ENCODE data around the gene MLST8. TPM values are rescaled to one million over a fixed set of nuclear protein-coding genes. Genes with fewer than 3 reads are reported as not detected.

MLST8 gene
- total and polyA plus RNA-seq, 2 donors (not counting 1 experiment from before 2014, with no cell fraction given), result 36.1 to 112 TPM

DNA sequence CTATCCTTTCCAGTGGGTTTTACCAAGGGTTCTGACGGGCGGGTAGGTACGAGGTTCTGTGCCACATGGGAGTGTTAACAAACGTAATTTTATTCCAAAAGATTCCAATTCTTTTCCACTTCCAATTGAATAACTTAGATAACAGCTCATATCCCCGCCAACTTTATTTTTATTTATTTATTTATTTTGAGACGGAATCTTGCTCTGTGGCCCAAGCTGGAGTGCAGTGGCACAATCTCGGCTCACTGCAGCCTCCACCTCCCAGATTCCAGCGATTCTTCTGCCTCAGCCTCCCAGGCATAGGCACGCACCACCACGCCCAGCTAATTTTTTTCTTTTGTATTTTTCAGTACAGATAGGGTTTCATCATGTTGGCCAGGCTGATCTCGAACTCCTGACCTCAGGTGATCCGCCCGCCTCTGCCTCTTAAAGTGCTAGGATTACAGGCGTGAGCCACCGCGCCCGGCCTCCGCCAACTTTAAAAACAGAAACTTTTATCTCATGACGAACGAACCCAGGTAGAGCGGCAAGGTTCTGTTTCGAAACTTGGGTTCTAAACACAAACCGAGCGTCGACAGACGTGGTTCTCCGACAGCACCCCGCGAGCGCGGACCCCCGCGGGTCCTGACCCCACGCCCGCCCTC lies 45.5 kb downstream of the MLST8 start:
- peak overlapping the region; percentile 78 for H3K4me2 ChIP-seq (replicated peaks; ENCODE audit: low read depth, low read length, poor library complexity, severe bottlenecking)
- intact Hi-C loops (cut with micrococcal nuclease), result loop anchor here (1.0 to 10.0 kb wide), 8 partner anchors 18 to 257 kb away; partner anchors contain the start of genes ABCA3, E4F1, MLST8 and NHERF2
- peaks cover 0 to 26% of the 10 kb centered on the region in 2 experiments for H3K36me3 ChIP-seq (replicated peaks in 1 of 2; ENCODE audit: control extremely low read depth in 1 of 2, control insufficient read depth in 1 of 2, extremely low read depth in 1 of 2, insufficient read depth in 2 of 2, low read length in 1 of 2)
- H3K9me3 Mint-ChIP-seq (ENCODE audit: insufficient read depth), result no peaks in the 10 kb centered on the region
- ChIA-PET CTCF (interaction anchor here (0.6 to 3.9 kb wide), 23 partner anchors 8 to 784 kb away, joined by 3 to 71 read pairs (median 4); partner anchors contain the start of genes ABCA3, CASKIN1, MLST8 and TEDC2), POLR2A (interaction anchor here (0.5 to 2.5 kb wide), 11 partner anchors 14 to 918 kb away, joined by 3 to 13 read pairs (median 4); partner anchors contain the start of genes ATP6V0C, DNASE1L2, E4F1 and MLST8)
- H3K9ac ChIP-seq (ENCODE audit: low read length), result peak overlapping the region; percentile 76
- no peaks in the 10 kb centered on the region for H3K27me3 ChIP-seq (replicated peaks in 1 of 4; ENCODE audit: control extremely low read depth in 1 of 4, control insufficient read depth in 3 of 4, insufficient read depth in 4 of 4, low read length in 3 of 4)
- H3K27ac ChIP-seq (ENCODE audit: low read length in 2 of 2), result peak overlapping the region; percentile 49 to 72
- DNase-seq (no peak), ATAC-seq (ENCODE audit: low read depth) (no peak)
- peak overlapping the region; percentile 88 for H3K4me3 Mint-ChIP-seq
- no peaks in the 10 kb centered on the region for H3K9me3 ChIP-seq (ENCODE audit: control extremely low read depth in 1 of 3, control insufficient read depth in 2 of 3, insufficient read depth in 1 of 3, low read length in 2 of 3)
- TF ChIP-seq EZH2 (IDR thresholded peaks at IDR 0.05; ENCODE audit: borderline replicate concordance, insufficient read depth, low read depth, low read length, poor library complexity, severe bottlenecking), result no peak
- TF ChIP-seq CTCF (IDR thresholded peaks at IDR 0.05), result no peak
- H3K4me1 ChIP-seq (ENCODE audit: control insufficient read depth in 2 of 2, insufficient read depth in 2 of 2, low read length in 2 of 2), result peaks cover 12 to 41% of the 10 kb centered on the region in 2 donors
- peaks cover 26% of the 10 kb centered on the region for H3K4me1 Mint-ChIP-seq
- peaks cover 7% of the 10 kb centered on the region for H4K20me1 ChIP-seq (ENCODE audit: control insufficient read depth, insufficient read depth, low read length, poor library complexity, severe bottlenecking)
- peak overlapping the region; percentile 51 to 82 (median 68) for H3K4me3 ChIP-seq (ENCODE audit: control extremely low read depth in 1 of 5, extremely low read depth in 1 of 5, insufficient read depth in 1 of 5, low read depth in 2 of 5, low read length in 4 of 5)
- WGBS (ENCODE audit: insufficient coverage), result 3% methylated on average over 26 of the region's 35 CpGs
- peak overlapping the region; percentile 88 for H3K27ac Mint-ChIP-seq
- H3K79me2 ChIP-seq (ENCODE audit: control insufficient read depth, insufficient read depth, low read length), result peaks cover 23% of the 10 kb centered on the region
- H2AFZ ChIP-seq (ENCODE audit: insufficient read depth, low read depth, low read length, poor library complexity, severe bottlenecking), result peak overlapping the region; percentile 87
- no peaks in the 10 kb centered on the region for H3K27me3 Mint-ChIP-seq

Data from B cell (primary cell).